Neural cell (in vitro differentiated cells): ENCODE results near the gene FOXC2. TPM values are rescaled to one million over a fixed set of nuclear protein-coding genes. Genes with fewer than 3 reads are reported as not detected.

Experiments used
- H2AFZ ChIP-seq: fragments of 200-600, 300-800 bp; sonication (generic), shearing (Covaris generic); 2 replicates; pipeline ENCODE4 v1.6.0; 2014; ENCODE audit warnings: low read depth, mild to moderate bottlenecking, antibody characterized with exemption, low read length, moderate library complexity
- H3F3A ChIP-seq: fragments of 200-600 bp; shearing (Covaris generic); 2 replicates; pipeline ENCODE4 v1.6.1; 2016; ENCODE audit warnings: mild to moderate bottlenecking, moderate library complexity, mixed read lengths, antibody characterized with exemption, low read length; ENCODE audit not compliant: insufficient read depth, poor library complexity, severe bottlenecking
- H3K27ac ChIP-seq: fragments of 200-600, 300-800 bp; sonication (generic), shearing (Covaris generic); 2 replicates; pipeline ENCODE4 v1.5.1; 2014; ENCODE audit warnings: mild to moderate bottlenecking, low read length, moderate library complexity
- H3K27me3 ChIP-seq: fragments of 300-800, 200-600 bp; sonication (generic), shearing (Covaris generic); 2 replicates; pipeline ENCODE4 v1.6.0; 2014; ENCODE audit warnings: mild to moderate bottlenecking, low read depth, low read length, moderate library complexity; ENCODE audit not compliant: insufficient read depth
- H3K36me3 ChIP-seq: fragments of 300-800, 200-600 bp; sonication (generic), shearing (Covaris generic); 2 replicates; pipeline ENCODE4 v1.5.1; 2014; ENCODE audit warnings: mild to moderate bottlenecking, antibody characterized with exemption, low read length, moderate library complexity; ENCODE audit not compliant: insufficient read depth
- H3K4me2 ChIP-seq: fragments of 300-800, 200-600 bp; sonication (generic), shearing (Covaris generic); 2 replicates; pipeline ENCODE4 v1.6.0; 2014; ENCODE audit warnings: mild to moderate bottlenecking, low read length
- H3K4me3 ChIP-seq: fragments of 300-800, 200-600 bp; sonication (generic), shearing (Covaris generic); 2 replicates; pipeline ENCODE4 v1.5.1; 2014; ENCODE audit warnings: mild to moderate bottlenecking, low read length, moderate library complexity
- H3K79me2 ChIP-seq: fragments of 200-600 bp; shearing (Covaris generic); replicated peaks from 2 replicates; pipeline ENCODE4 v1.6.0; 2014; ENCODE audit warnings: mild to moderate bottlenecking, low read length, moderate library complexity; ENCODE audit not compliant: insufficient read depth
- H3K9ac ChIP-seq: fragments of 300-800, 200-600 bp; sonication (generic), shearing (Covaris generic); 2 replicates; pipeline ENCODE4 v1.6.1; 2016; ENCODE audit warnings: mild to moderate bottlenecking, low read length, mixed read lengths
- H3K9me2 ChIP-seq: fragments of 200-600 bp; shearing (Covaris generic); 2 replicates; pipeline ENCODE4 v1.6.1; 2016; ENCODE audit warnings: mild to moderate bottlenecking, low read length, mixed read lengths; ENCODE audit not compliant: insufficient read depth
- H3K9me3 ChIP-seq: fragments of 200-600, 300-800 bp; sonication (generic), shearing (Covaris generic); 2 replicates; pipeline ENCODE4 v1.6.1; 2016; ENCODE audit warnings: mild to moderate bottlenecking, mixed run types, low read length, moderate library complexity, mixed read lengths
- H4K20me1 ChIP-seq: fragments of 200-600 bp; shearing (Covaris generic); 2 replicates; pipeline ENCODE4 v1.6.1; 2016; ENCODE audit warnings: mild to moderate bottlenecking, mixed run types; ENCODE audit not compliant: insufficient read depth
- CTCF ChIP-seq: fragments of 450-650 bp; IDR thresholded peaks from 2 replicates; pipeline ENCODE4 v1.5.1; 2014; ENCODE audit warnings: antibody characterized with exemption, mild to moderate bottlenecking, moderate library complexity; ENCODE audit not compliant: poor library complexity, severe bottlenecking
- EP300 ChIP-seq: fragments of 450-650 bp; conservative IDR thresholded peaks from 2 replicates; pipeline ENCODE4 v1.6.1; 2014; ENCODE audit warnings: antibody characterized with exemption, mild to moderate bottlenecking, moderate library complexity; ENCODE audit not compliant: poor library complexity, severe bottlenecking
- EZH2 ChIP-seq: fragments of 200-600, 300-800 bp; shearing (Covaris generic), sonication (generic); IDR thresholded peaks from 2 replicates; pipeline ENCODE4 v1.6.1; 2014; ENCODE audit warnings: antibody characterized with exemption, low read length, borderline replicate concordance, mild to moderate bottlenecking; ENCODE audit not compliant: insufficient read depth, poor library complexity, severe bottlenecking
- MXI1 ChIP-seq: fragments of 450-650 bp; conservative IDR thresholded peaks from 2 replicates; pipeline ENCODE4 v1.6.1; 2014; ENCODE audit warnings: antibody characterized with exemption, mild to moderate bottlenecking; ENCODE audit not compliant: poor library complexity, severe bottlenecking
- POLR2AphosphoS5 ChIP-seq: IDR thresholded peaks from 2 replicates; pipeline ENCODE4 v1.6.1; 2012
- RAD21 ChIP-seq: fragments of 450-650 bp; conservative IDR thresholded peaks from 2 replicates; pipeline ENCODE4 v1.6.1; 2014; ENCODE audit warnings: antibody characterized with exemption, mild to moderate bottlenecking, moderate library complexity
- REST ChIP-seq: IDR thresholded peaks from 2 replicates; pipeline ENCODE4 v1.6.1; 2012; ENCODE audit warnings: borderline replicate concordance
- SMC3 ChIP-seq: fragments of 450-650 bp; conservative IDR thresholded peaks from 2 replicates; pipeline ENCODE4 v1.6.1; 2014; ENCODE audit warnings: antibody characterized with exemption, mild to moderate bottlenecking, moderate library complexity; ENCODE audit not compliant: poor library complexity
- TAF1 ChIP-seq: IDR thresholded peaks from 2 replicates; pipeline ENCODE4 v1.6.1; 2012; ENCODE audit warnings: low read depth
- polyA plus RNA-seq: library from polyadenylated mRNA; depleted of rRNA; stranded (reverse); fragments of >200 nt; gene quantifications from 2 replicates; pipeline ENCODE4 v1.2.3, GENCODE V29; 2014

Gene FOXC2
- polyA plus RNA-seq, 1 donor from 2014 or later, result not detected

- H3K79me2 ChIP-seq, result no peaks in the 10 kb centered on the region
- H3K9me3 ChIP-seq, result no peaks in the 10 kb centered on the region
- no peaks in the 10 kb centered on the region for H3K36me3 ChIP-seq
- H4K20me1 ChIP-seq, result no peaks in the 10 kb centered on the region
- no peaks in the 10 kb centered on the region for H3K9me2 ChIP-seq
- TF ChIP-seq RAD21, result no peak
- TF ChIP-seq CTCF, result no peak
- TF ChIP-seq MXI1, result no peak
- no peak for TF ChIP-seq REST
- TF ChIP-seq EZH2, result no peak
- no peak for TF ChIP-seq POLR2AphosphoS5
- TF ChIP-seq TAF1, result no peak
- no peak for TF ChIP-seq SMC3
- TF ChIP-seq EP300, result no peak
- H2AFZ ChIP-seq, result no peak within 1 kb of the TSS
- H3F3A ChIP-seq, result no peaks in the 10 kb centered on the region
- no peak within 1 kb of the TSS for H3K9ac ChIP-seq
- no peak within 1 kb of the TSS for H3K4me2 ChIP-seq
- peak within 1 kb of the TSS; percentile 57 for H3K4me3 ChIP-seq
- H3K27me3 ChIP-seq, result peaks cover 97% of the 10 kb centered on the region
- no peak within 1 kb of the TSS for H3K27ac ChIP-seq
Measured at GRCh38 chr16:86578061-86578599, 11.5 kb downstream of the FOXC2 start, which contains the start of gene FOXL1. FOXL1 (plus strand) TSS chr16:86578549; CDS start chr16:86578724, 175 bp downstream.

GRCh38 chr16:86578611-86579267 is 12.1 kb downstream of the FOXC2 start:
- Histone ChIP-seq H3K27me3 (peaks cover 91% of the 10 kb centered on the region), H3K79me2 (no peaks in the 10 kb centered on the region), H3K27ac (no peak overlapping the region), H3K9me3 (no peaks in the 10 kb centered on the region), H3K36me3 (no peaks in the 10 kb centered on the region), H3K4me2 (no peak overlapping the region), H4K20me1 (no peaks in the 10 kb centered on the region), H3K9me2 (no peaks in the 10 kb centered on the region), H3F3A (no peaks in the 10 kb centered on the region), H3K9ac (no peak overlapping the region), H3K4me3 (peak overlapping the region; percentile 57), H2AFZ (no peak overlapping the region)
- no peak for TF ChIP-seq SMC3
- TF ChIP-seq MXI1, result no peak
- TF ChIP-seq EP300, result no peak
- no peak for TF ChIP-seq EZH2
- TF ChIP-seq CTCF, result no peak
- no peak for TF ChIP-seq TAF1
- no peak for TF ChIP-seq RAD21
- no peak for TF ChIP-seq REST
- no peak for TF ChIP-seq POLR2AphosphoS5
